Measurements from ENCODE around the gene C15orf40.
"Not testable (repeated sequence)": the region's sequence is repeated elsewhere in the genome, so short reads cannot be mapped to it uniquely, and the experiment has no call there.

Gene C15orf40

DNA sequence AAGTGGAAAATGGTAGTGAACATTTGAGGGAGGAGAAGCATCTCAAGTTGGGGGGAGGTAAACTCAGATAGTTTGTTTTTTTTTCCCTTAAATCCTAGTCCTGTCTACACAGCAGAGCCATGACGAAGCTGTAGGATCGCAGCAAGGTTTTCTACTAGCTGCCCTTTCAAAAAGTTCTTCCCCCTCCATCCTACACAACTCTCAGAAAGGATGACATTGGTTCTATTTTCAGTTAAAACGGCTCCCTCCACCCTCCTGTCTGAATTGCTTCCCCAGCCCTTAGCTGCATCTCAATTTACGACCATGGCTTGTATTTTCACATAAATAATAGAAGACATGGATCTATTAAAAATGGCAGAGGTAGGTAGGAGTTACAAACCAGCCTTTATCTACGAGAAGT is 61.1 kb downstream of the C15orf40 start:
- TF ChIP-seq, protein P1, sequence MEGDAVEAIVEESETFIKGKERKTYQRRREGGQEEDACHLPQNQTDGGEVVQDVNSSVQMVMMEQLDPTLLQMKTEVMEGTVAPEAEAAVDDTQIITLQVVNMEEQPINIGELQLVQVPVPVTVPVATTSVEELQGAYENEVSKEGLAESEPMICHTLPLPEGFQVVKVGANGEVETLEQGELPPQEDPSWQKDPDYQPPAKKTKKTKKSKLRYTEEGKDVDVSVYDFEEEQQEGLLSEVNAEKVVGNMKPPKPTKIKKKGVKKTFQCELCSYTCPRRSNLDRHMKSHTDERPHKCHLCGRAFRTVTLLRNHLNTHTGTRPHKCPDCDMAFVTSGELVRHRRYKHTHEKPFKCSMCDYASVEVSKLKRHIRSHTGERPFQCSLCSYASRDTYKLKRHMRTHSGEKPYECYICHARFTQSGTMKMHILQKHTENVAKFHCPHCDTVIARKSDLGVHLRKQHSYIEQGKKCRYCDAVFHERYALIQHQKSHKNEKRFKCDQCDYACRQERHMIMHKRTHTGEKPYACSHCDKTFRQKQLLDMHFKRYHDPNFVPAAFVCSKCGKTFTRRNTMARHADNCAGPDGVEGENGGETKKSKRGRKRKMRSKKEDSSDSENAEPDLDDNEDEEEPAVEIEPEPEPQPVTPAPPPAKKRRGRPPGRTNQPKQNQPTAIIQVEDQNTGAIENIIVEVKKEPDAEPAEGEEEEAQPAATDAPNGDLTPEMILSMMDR (IDR thresholded peaks at IDR 0.05; ENCODE audit: low read depth, low read length, missing control alignments) = no peak
- DNase-seq (ENCODE audit: extremely low read depth, low read depth) = no peak
- H3K4me3 ChIP-seq (replicated peaks; ENCODE audit: low read depth, low read length) = no peak overlapping the region

- TF ChIP-seq, protein P1 (IDR thresholded peaks at IDR 0.05; ENCODE audit: low read depth, low read length, missing control alignments) = no peak
- DNase-seq (ENCODE audit: extremely low read depth, low read depth) = no peak
- no peak overlapping the region for H3K4me3 ChIP-seq (replicated peaks; ENCODE audit: low read depth, low read length)
Measured at GRCh38 chr15:82946155-82946701, 65.2 kb downstream of the C15orf40 start.

DNA sequence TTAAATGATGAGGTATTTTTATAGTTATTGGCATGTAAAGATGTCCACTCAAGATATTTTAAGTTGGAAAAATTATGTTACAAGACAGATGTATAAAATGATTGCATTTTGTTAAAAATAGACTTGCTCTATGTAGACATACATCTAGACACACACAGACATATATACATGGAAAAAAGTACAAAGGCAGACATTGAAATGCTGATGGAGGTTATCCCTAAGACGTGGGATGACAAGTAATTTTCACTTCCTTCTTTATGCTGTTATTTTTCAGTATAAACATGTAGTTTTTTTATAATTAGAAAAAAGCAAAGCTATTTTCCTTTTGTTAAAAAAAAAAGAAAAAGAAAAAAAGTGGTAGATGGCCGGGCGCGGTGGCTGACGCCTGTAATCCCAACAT is 66.1 kb downstream of the C15orf40 start:
- no peak overlapping the region for H3K4me3 ChIP-seq (replicated peaks; ENCODE audit: low read depth, low read length)
- TF ChIP-seq, protein P1 (IDR thresholded peaks at IDR 0.05; ENCODE audit: low read depth, low read length, missing control alignments) = no peak
- no peak for DNase-seq (ENCODE audit: extremely low read depth, low read depth)

DNA sequence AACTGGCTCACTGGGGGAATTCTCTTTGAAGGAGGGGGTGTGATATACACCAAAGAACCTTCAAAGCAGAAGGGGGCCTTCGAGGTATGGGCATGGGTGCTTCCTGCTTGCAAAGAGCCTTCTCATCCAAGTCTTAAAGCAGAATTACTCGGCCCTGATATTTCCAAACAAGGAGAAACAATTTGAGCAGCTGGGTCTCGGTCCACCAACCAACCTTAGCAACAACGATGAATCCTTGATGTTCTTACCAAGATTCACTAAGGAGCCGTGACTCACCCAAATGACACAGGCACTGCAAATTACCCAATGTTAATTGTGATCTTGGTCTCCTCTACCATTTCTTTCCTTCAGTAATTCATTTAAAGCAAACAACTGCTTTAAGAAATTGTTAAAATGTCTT is 66.6 kb downstream of the C15orf40 start:
- no peak for DNase-seq (ENCODE audit: extremely low read depth, low read depth)
- TF ChIP-seq, protein P1 (IDR thresholded peaks at IDR 0.05; ENCODE audit: low read depth, low read length, missing control alignments) = no peak
- no peak overlapping the region for H3K4me3 ChIP-seq (replicated peaks; ENCODE audit: low read depth, low read length)

GRCh38 chr15:82944056-82944455 is 67.4 kb downstream of the C15orf40 start:
- no peak overlapping the region for H3K4me3 ChIP-seq (replicated peaks; ENCODE audit: low read depth, low read length)
- TF ChIP-seq, protein P1 (IDR thresholded peaks at IDR 0.05; ENCODE audit: low read depth, low read length, missing control alignments) = no peak
- DNase-seq (ENCODE audit: extremely low read depth, low read depth) = no peak

- TF ChIP-seq, protein P1 (IDR thresholded peaks at IDR 0.05; ENCODE audit: low read depth, low read length, missing control alignments) = no peak
- H3K4me3 ChIP-seq (replicated peaks; ENCODE audit: low read depth, low read length) = no peak overlapping the region
- no peak for DNase-seq (ENCODE audit: extremely low read depth, low read depth)
Measured at GRCh38 chr15:82943176-82943575, 68.3 kb downstream of the C15orf40 start.

- H3K4me3 ChIP-seq (replicated peaks; ENCODE audit: low read depth, low read length) = no peak overlapping the region
- no peak for DNase-seq (ENCODE audit: extremely low read depth, low read depth)
- TF ChIP-seq, protein P1 (IDR thresholded peaks at IDR 0.05; ENCODE audit: low read depth, low read length, missing control alignments) = no peak
Measured at GRCh38 chr15:82942691-82943090, 68.7 kb downstream of the C15orf40 start.

GRCh38 chr15:82939678-82940077 is 71.8 kb downstream of the C15orf40 start:
- not testable (repeated sequence) for DNase-seq (ENCODE audit: extremely low read depth, low read depth); H3K4me3 ChIP-seq (replicated peaks; ENCODE audit: low read depth, low read length)

Data from HFF-Myc (cell line).